Brain microvascular endothelial cell (primary cell): ENCODE measurements around the gene TOMM22.
"Not testable (repeated sequence)": the region's sequence is repeated elsewhere in the genome, so short reads cannot be mapped to it uniquely, and the experiment has no call there.

ENCODE experiments used
- DNase-seq: peaks from one replicate; pipeline ENCODE4 v3.0.0-alpha.2; 2020
- H3K27ac ChIP-seq: fragments of 250-450 bp; sonication (Bioruptor Pico); 2 replicates; pipeline ENCODE4 v1.5.1; 2020; ENCODE audit warnings: mild to moderate bottlenecking, moderate library complexity
- H3K27me3 ChIP-seq: fragments of 250-450 bp; sonication (Bioruptor Pico); replicated peaks from 2 replicates; pipeline ENCODE4 v1.5.1; 2020; ENCODE audit warnings: mild to moderate bottlenecking
- H3K36me3 ChIP-seq: fragments of 250-450 bp; sonication (Bioruptor Pico); replicated peaks from 2 replicates; pipeline ENCODE4 v1.5.1; 2020; ENCODE audit warnings: mild to moderate bottlenecking
- H3K4me3 ChIP-seq: 2 replicates; pipeline ENCODE4 v1.5.1; 2011; ENCODE audit warnings: low read depth, mild to moderate bottlenecking, control low read depth, low read length, moderate library complexity
- CTCF ChIP-seq: IDR thresholded peaks from 2 replicates; pipeline ENCODE4 v1.5.1; 2011; ENCODE audit warnings: low read depth, mild to moderate bottlenecking, moderate library complexity, low read length, control low read depth, inconsistent platforms; ENCODE audit errors: missing control alignments
- in situ Hi-C: cut with HindIII; loops from 2 replicates; pipeline ENCODE4 v1.10.0; 2017; ENCODE audit warnings: low sequenced_read_pairs, low pct_ligation_motif_present

Gene TOMM22

DNA sequence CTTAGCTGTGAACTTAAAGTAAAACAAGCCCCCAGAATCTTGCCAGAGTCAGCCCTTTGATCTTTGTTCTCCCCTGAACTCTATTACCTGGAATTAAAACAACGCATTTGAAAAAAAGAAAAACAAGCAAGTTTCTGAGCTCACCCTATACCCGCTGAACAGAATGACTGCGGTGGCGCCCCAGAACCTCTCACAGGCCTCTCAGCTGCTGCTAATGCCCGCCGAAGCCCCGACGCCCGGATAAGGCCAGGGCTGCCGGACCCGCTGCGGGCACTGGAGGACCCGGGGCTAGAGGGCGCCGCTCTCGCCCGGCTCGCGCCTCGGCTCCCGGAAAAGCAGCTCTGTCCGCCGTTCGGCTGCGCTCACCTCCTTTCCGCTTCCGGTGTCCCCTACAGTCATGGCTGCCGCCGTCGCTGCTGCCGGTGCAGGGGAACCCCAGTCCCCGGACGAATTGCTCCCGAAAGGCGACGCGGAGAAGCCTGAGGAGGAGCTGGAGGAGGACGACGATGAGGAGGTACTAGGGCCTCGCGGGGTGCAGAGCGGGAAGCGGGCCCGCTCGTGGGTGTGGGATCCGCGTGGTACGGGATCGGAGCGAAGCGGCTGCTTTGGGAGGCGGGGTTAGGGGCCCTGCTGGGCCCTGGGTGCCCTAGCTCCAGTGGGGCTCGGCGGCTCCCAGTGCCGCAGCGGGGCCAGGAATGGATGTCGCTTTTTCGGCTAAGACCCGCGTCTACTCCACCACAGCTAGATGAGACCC lies at the start of gene TOMM22:
TSS of gene TOMM22 (plus strand) at position 376 of the 754 bp plus-strand sequence. CDS start at position 398, 22 bp downstream.
- H3K27ac ChIP-seq: peak within 1 kb of the TSS; percentile 54
- peak within 1 kb of the TSS; percentile 94 for H3K4me3 ChIP-seq
- in situ Hi-C loops: no loop called here
- peak; percentile 77 for DNase-seq
- no peaks in the 10 kb centered on the region for H3K27me3 ChIP-seq
- TF ChIP-seq CTCF: peak; percentile 61
- H3K36me3 ChIP-seq: peaks cover 24% of the 10 kb centered on the region

DNA sequence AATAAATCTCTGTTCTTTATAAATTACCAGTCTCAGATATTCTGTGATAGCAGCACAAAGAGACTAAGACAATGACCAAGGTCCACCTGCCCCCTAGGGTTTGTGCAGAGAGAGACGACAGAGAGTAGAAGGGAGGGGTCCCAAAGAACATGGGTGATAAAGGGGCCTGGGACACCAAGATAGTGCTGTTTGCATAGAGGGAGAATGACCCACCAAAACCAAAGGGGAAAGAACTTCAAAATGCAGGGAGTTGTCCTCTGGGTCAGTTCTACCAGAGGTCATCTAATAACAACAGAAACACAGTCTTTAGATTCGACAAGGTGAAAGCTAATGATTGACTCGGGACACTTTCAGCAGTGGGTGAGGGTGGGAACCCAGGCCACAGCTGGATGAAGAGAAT lies 49.2 kb upstream of the TOMM22 start:
- H3K36me3 ChIP-seq: no peaks in the 10 kb centered on the region
- H3K27me3 ChIP-seq: no peaks in the 10 kb centered on the region
- no peak for TF ChIP-seq CTCF
- in situ Hi-C loops: no loop called here
- no peak overlapping the region for H3K27ac ChIP-seq
- no peak overlapping the region for H3K4me3 ChIP-seq
- DNase-seq: no peak

GRCh38 chr22:38638216-38638615 lies 43.5 kb upstream of the TOMM22 start:
- no peak for DNase-seq
- in situ Hi-C loops: no loop called here
- Histone ChIP-seq H3K27ac (no peak overlapping the region), H3K36me3 (no peaks in the 10 kb centered on the region), H3K27me3 (no peaks in the 10 kb centered on the region), H3K4me3 (no peak overlapping the region)
- no peak for TF ChIP-seq CTCF

DNA sequence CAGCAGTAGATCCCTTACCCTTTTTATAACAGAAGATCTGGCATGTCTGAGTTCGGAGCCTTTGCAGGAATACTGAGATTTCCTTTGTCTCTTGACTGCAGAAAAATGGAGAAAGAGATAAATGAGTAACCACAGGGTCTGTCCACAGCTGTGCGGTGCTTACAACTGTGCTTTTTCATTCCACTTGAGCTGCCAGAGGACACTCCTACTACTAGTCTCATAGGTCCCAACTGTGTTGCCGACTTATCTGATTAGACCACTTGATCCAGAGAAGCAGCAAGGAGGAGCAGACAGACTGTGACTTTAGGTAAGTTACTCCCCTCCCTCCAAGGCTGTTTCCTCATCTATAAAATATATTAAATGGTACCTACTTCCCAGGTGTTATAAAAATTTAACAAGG lies 43.0 kb upstream of the TOMM22 start:
- H3K27me3 ChIP-seq: no peaks in the 10 kb centered on the region
- in situ Hi-C loops: no loop called here
- no peaks in the 10 kb centered on the region for H3K36me3 ChIP-seq
- TF ChIP-seq CTCF: no peak
- DNase-seq: no peak
- no peak overlapping the region for H3K27ac ChIP-seq
- H3K4me3 ChIP-seq: no peak overlapping the region

DNA sequence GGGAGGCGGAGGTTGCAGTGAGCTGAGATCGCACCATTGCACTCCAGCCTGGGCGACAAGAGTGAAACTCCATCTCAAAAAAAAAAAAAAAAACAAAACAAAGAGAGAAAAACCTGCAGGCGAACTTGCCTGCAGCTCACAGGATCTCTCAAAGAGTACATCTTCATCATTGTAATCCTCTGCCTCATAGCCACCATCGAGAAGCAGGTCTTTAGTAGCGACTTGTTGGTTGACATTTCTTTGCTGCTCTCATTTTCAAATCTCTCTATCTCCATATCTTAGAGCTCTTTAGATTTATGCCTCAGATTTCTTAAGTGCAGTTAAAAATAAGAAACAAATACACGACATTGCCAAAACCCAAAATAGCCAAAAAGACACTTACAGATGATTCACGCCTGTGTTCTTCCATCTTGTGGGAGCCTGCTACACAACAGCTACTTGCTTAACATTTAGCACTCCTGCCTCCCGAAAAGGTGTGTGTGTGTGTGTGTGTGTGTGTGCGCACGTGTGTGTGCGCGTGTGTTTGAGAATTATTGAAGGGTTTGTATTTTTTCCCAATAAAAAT lies 40.2 kb upstream of the TOMM22 start:
- H3K27me3 ChIP-seq: no peaks in the 10 kb centered on the region
- in situ Hi-C loops: no loop called here
- no peak for TF ChIP-seq CTCF
- H3K27ac ChIP-seq: no peak overlapping the region
- no peak overlapping the region for H3K4me3 ChIP-seq
- H3K36me3 ChIP-seq: no peaks in the 10 kb centered on the region
- no peak for DNase-seq

DNA sequence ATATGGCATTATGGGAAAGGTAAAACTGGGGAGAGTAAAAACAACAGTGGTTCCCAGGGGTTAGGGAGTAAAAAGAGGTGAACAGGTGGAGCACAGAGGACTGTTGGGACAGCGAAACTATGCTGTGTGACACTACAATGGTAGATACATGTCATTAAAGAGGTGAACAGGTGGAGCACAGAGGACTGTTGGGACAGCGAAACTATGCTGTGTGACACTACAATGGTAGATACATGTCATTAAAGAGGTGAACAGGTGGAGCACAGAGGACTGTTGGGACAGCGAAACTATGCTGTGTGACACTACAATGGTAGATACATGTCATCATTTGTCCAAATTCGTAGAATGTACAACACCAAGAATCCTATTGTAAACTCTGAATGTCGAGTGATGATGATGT lies 37.5 kb upstream of the TOMM22 start:
- DNase-seq, H3K36me3 ChIP-seq, H3K27me3 ChIP-seq, in situ Hi-C loops, H3K4me3 ChIP-seq, H3K27ac ChIP-seq: not testable (repeated sequence)
